ENCODE data around the gene RAD51B. TPM values are rescaled to one million over a fixed set of nuclear protein-coding genes. Genes with fewer than 3 reads are reported as not detected.

The RAD51B gene
- total RNA-seq, 1 experiment from 2014 or later, result 16.7 TPM

DNA sequence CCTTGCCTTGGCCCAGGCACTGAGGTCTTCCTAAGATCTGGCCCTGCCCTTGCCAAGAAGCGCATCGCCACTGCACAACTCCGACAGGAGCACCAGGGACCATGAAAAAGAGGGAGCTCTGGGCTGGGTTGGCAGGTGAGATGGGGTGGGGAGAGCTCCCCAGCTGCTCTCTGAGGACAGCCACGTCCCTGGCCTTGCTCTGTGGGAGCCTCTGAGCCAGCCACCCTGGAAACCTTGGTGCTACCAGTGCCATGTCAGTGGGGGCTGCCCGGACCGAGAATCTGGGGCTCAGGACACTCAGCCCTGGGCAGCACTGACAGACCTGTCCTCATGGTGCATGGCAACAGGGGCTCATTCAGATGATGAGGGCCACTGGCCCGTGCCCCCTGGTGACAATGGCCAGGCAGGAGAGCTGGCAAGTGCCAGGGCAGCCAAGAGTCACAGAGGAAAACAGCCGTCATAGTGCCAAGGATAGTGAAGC lies 838.5 kb downstream of the RAD51B start:
- Mint-ChIP-seq H3K9me3 (no peaks in the 10 kb centered on the region), H3K27ac (no peak overlapping the region), H3K36me3 (ENCODE audit: insufficient read depth in 1 of 3, low read depth in 3 of 3) (no peaks in the 10 kb centered on the region), H3K4me3 (no peak overlapping the region), H3K4me1 (peaks cover 17 to 21% of the 10 kb centered on the region in 2 experiments), H3K27me3 (ENCODE audit: low read depth) (peaks cover 9% of the 10 kb centered on the region)
- H3T11ph ChIP-seq (ENCODE audit: low read length), result no peak overlapping the region
- no peak overlapping the region for H2BK15ac ChIP-seq (ENCODE audit: low read depth, low read length)
- no peaks in the 10 kb centered on the region for H4K20me1 ChIP-seq (ENCODE audit: control insufficient read depth, insufficient read depth, insufficient read length)
- no peak overlapping the region for H3K14ac ChIP-seq (ENCODE audit: insufficient read depth, low read length)
- H3K27ac ChIP-seq (ENCODE audit: insufficient read length, low read depth, low read length), result no peak overlapping the region
- H3K9me3 ChIP-seq (ENCODE audit: control insufficient read depth, low read depth, low read length), result no peaks in the 10 kb centered on the region
- no peak overlapping the region for H3K18ac ChIP-seq (ENCODE audit: insufficient read length, low read depth, low read length)
- no peak overlapping the region for H2BK20ac ChIP-seq (ENCODE audit: low read depth, low read length, poor library complexity, severe bottlenecking)
- H3K4ac ChIP-seq (ENCODE audit: low read depth, low read length), result no peak overlapping the region
- no peak overlapping the region for H2AFZ ChIP-seq (ENCODE audit: low read length)
- no peak overlapping the region for H3K4me2 ChIP-seq (ENCODE audit: insufficient read depth, insufficient read length, low read length)
- no peak overlapping the region for H4K5ac ChIP-seq (ENCODE audit: insufficient read length, low read depth, low read length)
- H3K23ac ChIP-seq (ENCODE audit: insufficient read length, low read depth, low read length), result no peak overlapping the region
- no peak for DNase-seq
- no peaks in the 10 kb centered on the region for H3K79me1 ChIP-seq (ENCODE audit: insufficient read depth, low read depth, low read length, poor library complexity, severe bottlenecking)
- no peaks in the 10 kb centered on the region for H3K27me3 ChIP-seq (ENCODE audit: insufficient read depth, low read length)
- H3K23me2 ChIP-seq (ENCODE audit: insufficient read length, low read depth, low read length, poor library complexity, severe bottlenecking), result no peaks in the 10 kb centered on the region
- H3K79me2 ChIP-seq (ENCODE audit: insufficient read depth, low read length), result no peaks in the 10 kb centered on the region
- no peak overlapping the region for H2BK5ac ChIP-seq (ENCODE audit: insufficient read length, low read length)
- H3K9ac ChIP-seq (ENCODE audit: extremely low read depth, insufficient read length, low read length), result no peak overlapping the region
- no CpG with 5 or more reads among the region's 8 CpGs for WGBS (ENCODE audit: extremely low coverage, insufficient read length, low lambda C conversion rate)
- no peak overlapping the region for H2BK12ac ChIP-seq (ENCODE audit: insufficient read length, low read depth, low read length)
- H2AK5ac ChIP-seq (ENCODE audit: insufficient read length, low read length), result no peak overlapping the region
- TF ChIP-seq, protein P1, sequence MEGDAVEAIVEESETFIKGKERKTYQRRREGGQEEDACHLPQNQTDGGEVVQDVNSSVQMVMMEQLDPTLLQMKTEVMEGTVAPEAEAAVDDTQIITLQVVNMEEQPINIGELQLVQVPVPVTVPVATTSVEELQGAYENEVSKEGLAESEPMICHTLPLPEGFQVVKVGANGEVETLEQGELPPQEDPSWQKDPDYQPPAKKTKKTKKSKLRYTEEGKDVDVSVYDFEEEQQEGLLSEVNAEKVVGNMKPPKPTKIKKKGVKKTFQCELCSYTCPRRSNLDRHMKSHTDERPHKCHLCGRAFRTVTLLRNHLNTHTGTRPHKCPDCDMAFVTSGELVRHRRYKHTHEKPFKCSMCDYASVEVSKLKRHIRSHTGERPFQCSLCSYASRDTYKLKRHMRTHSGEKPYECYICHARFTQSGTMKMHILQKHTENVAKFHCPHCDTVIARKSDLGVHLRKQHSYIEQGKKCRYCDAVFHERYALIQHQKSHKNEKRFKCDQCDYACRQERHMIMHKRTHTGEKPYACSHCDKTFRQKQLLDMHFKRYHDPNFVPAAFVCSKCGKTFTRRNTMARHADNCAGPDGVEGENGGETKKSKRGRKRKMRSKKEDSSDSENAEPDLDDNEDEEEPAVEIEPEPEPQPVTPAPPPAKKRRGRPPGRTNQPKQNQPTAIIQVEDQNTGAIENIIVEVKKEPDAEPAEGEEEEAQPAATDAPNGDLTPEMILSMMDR (conservative IDR thresholded peaks at IDR 0.05), result no peak
- no peak overlapping the region for H4K8ac ChIP-seq (replicated peaks; ENCODE audit: insufficient read length, low read depth, low read length)
- H4K91ac ChIP-seq (ENCODE audit: insufficient read length, low read depth, low read length), result no peak overlapping the region
- no peak overlapping the region for H3K56ac ChIP-seq (ENCODE audit: insufficient read length, low read depth, low read length)
- H3K4me1 ChIP-seq (ENCODE audit: insufficient read depth, low read length), result no peaks in the 10 kb centered on the region; the same call in 1 of the 2 replicates
- H2BK120ac ChIP-seq (ENCODE audit: low read depth, low read length, poor library complexity, severe bottlenecking), result no peak overlapping the region
